Cerebellar cortex (tissue), 1 donor: Measurements from ENCODE around the gene CA5A.
A peak's percentile ranks its signal among the peaks of the same experiment; 100 is the strongest.

Source experiments
- DNase-seq: peaks from one replicate; pipeline ENCODE4 v3.0.0-alpha.2; 2015; ENCODE audit warnings: low spot score

Gene CA5A

DNA sequence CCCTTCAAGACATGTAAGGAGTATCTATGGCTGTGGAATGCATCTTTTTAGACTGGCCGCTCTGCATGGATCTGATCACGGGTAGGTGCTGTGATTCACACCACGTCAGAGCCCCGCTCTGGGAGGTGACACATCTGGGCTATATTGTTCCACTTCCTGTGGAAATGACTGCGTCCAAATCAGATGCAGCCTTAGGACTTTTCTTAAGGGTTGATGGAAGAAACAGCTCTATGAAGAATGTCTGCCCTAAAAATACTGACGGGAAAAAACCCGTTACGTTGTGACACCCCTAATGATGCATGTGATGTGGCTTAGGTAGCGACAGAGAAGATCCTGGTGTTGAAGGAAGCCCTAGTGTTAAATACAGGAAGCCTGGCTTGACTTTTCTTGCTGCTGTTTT lies 27.1 kb upstream of the CA5A start:
- no peak for DNase-seq

GRCh38 chr16:87961623-87962022 lies 25.3 kb upstream of the CA5A start:
- no peak for DNase-seq

- DNase-seq, result no peak
Observed at GRCh38 chr16:87960852-87961251, 24.5 kb upstream of the CA5A start.

DNA sequence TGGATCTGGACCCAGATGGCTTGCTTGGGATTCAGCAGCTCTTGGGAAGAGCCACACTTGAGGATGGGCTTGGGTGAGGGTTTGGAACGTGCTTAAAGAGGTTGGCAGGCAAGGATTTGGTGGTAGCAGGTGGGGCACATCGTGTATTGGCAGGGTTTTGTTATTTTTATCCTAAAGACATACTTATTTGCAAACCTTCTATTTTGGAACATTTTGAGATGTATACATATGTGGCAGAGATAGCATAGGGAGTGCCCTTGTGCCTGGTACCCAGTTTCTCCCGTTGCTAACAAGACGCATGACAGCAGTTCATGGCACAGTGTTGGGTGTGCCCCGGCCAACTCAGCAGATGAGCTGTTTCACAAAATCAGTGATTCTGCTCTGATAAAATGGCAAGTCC lies 24.0 kb upstream of the CA5A start:
- DNase-seq, result no peak

DNA sequence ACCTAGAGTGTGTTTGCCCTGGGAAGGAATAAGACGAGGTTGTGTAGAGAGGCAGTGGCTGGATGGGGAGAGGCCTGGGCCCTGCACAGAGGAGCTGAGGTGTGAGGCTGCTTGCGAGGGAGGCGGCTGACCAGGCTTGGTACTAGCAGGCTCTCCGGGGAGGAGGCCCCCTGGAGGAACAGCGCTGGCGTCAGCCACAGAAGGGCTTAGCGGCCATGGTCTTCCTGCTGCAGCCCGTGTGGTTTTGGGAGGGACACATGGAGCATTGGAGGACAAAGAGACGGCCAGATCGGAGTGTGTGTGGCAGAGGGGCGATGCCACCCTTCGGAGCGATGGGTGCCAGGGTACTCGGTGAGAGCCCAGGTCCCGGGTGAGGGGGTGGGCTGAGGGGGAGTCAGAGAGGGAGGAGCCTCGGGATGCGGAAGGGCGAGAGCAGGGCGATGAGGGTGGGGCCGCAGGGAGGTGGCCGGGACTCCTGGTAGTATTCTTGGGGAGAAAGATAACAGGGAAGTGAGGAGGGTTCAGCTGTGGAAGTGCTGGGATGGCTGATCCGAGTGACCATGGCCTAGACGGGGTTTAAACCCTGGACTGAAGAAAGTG lies 23.2 kb upstream of the CA5A start:
- no peak for DNase-seq

- DNase-seq, result no peak
Observed at GRCh38 chr16:87958632-87959031, 22.3 kb upstream of the CA5A start.

GRCh38 chr16:87957296-87958094 lies 21.2 kb upstream of the CA5A start:
- no peak for DNase-seq

- no peak for DNase-seq
Observed at GRCh38 chr16:87956365-87957231, 20.3 kb upstream of the CA5A start.

DNA sequence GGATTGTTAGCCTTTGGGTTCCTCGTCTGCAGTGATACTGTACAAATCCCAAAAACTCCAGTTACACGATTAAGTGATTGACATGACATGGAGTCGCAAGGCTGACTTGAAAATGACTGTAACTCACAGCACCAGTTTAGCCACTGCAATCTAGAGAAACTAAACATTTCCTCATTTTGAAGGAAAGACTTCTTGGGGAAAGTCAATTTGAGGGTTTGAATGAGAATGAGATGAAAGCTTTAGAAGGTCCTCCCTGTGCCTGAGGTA lies 19.7 kb upstream of the CA5A start:
- no peak for DNase-seq

GRCh38 chr16:87955302-87956097 lies 19.2 kb upstream of the CA5A start:
- DNase-seq, result no peak

- DNase-seq, result no peak
Observed at GRCh38 chr16:87954826-87955225, 18.5 kb upstream of the CA5A start.

DNA sequence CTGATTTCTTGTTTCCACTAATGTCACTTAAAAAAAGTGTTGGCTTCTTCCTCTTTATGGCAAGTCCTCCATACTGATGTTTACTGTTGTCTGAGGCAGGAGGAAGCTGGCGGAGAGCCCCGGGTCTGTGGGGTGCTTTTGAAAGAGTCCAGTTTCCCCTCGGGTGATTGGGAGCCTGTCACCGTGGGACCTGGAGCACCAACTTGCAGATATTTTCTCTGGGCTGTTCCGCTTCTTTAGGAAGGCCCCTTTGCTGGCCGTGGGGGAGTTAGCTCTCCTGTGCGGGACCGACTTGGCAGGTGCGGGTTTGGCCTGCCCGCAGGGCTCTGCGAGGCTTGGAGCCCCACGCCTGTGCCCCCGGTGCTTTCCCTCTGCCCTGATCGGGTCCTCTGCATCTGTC lies 18.0 kb upstream of the CA5A start:
- no peak for DNase-seq

DNA sequence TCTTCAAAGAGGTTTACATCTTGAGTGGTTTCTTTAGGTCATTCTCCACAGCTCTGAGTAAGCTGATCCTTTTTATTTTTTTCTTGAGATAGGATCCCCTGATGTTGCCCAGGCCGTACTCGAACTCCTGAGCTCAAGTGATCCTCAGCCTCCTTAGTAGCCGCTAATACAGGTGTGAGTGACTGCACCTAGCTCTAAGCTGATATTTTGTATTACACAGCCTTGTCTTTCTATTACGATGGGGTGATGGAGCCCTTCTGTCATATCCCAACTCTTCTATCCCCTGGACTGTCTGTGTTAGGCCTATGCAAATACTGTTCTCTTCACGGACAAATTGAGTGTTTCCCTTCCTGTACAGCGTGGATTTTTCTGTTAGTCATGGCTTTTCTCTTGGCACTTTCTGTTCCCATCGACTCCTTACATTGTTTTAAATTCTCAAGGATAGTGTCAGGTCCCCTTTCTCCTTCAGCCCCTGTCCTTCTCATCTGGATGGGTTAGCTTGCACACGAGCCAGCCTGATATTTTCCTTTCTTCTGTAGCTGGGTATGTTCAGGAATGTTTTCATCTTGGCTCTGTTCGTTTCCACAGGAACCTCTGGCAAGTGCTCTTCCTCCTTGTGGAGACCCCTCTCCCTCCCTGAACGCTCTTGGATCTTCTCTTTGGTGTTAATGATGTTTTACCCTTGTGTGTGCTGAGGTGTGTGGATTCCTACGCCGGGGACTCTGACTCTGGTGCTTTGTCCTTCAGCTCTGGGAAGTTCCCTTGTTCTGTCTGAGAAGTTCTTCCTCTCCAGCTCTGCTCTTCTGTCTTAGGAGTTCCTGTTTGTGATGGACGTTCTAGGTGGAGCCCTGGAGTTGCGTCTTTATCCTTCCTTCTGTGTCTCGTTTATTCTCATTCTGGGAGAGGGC lies 17.2 kb upstream of the CA5A start:
- DNase-seq, result no peak

GRCh38 chr16:87952751-87953150 lies 16.4 kb upstream of the CA5A start:
- DNase-seq, result no peak

DNA sequence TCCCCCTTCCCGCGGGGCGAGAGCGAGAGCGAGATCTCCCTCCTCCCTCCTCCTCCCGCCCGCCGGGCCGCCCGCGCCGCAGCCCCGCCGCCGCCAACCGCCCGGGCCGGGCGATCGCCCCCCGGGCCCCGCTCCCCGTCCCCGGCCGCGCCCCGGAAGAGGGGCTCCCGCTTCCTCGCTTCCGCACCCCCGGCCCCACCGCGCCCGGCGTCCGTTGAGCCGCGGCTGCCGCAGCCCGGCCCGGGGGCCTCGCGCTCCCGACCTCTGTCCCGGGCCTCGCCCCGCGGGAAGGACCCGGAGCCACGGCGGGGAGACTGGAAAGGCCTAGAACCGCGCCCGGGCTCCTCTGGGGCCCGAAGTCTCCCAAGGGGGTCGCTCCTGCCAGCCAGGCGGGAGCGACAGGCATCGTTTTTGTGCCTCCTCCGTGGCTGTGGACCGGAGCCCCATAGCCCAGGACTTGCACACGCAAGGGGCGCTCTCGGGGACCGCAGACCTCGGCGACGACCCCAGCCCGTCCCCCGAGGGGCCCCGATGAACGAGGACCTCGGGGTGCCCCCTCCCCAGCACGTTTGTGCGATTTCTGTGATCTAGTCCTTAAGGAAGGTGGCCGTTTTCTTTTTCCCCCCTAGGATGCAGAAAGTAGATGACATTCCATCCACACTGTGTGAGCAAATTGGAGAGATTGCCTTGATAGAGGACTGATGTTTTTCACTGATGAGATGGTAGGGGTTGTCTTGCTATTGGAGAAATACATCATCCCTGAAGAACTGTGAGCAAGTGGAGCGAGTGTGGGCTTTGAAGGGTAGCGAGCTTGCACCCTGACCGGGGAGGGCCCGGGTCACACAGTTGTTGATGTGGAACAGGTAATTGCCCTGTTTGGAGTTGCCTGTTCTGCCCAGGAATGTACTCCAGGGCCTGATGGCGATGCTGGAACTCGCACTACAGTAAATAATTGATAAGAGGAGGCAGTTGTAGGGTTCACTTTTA lies 15.5 kb upstream of the CA5A start:
- no peak for DNase-seq

- DNase-seq, result peak; percentile 99
Observed at GRCh38 chr16:87950765-87951551, 14.6 kb upstream of the CA5A start, which contains the start of gene BANP. Gene BANP (plus strand): TSS chr16:87951434. CDS start chr16:87975116, 23,682 bp downstream.

DNA sequence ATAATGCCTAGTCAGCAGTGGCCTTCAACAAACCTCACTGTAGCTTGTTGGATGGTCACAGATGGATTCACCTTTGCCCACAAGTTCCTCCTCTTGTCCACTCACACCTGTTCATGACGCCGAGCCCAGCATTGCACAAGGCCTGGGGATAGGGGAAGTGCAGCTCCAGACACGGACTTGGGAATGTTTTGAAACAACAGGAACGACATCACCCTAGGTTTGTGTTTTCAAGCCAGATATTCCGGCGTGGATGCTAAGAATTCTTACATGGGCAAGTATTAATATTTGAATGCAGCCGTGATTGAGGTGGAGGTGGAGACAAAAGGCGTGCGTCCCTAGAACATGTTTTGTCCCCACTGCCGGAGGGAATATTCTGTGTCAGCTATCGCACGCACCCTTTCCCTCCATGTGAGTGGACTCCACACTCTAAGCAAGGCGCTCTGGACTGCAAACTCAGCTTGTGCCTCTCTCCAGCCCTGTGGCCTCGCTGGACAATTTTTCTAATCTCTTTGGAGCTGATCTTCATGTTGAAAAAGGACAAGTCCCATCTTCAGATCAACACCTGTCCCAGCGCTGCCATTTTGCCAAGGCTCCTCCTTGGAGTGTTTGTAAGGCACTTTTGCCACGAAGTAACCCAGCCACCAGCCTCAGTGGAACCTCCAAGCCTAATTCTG lies 12.9 kb upstream of the CA5A start:
- no peak for DNase-seq

DNA sequence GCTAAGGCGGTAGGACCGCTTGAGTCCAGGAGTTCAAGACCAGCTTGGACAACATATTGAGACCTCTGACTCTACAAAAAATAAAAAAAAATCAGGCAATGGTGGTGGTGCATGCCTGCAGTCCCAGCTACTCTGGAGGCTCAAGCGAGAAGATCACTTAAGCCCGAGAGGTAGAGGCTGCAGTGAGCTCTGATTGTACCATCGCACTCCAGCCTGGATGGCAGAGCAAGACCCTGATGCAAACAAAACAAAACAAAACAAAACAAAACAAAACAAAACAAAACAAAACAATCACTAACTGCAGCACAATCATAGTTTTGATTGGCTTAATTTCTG lies 12.4 kb upstream of the CA5A start:
- no peak for DNase-seq

- no peak for DNase-seq
Observed at GRCh38 chr16:87948119-87948545, 11.8 kb upstream of the CA5A start.
